IMR-90 (cell line): ENCODE measurements around the gene ASGR2. TPM values are rescaled to one million over a fixed set of nuclear protein-coding genes. Genes with fewer than 3 reads are reported as not detected.
"Not testable (repeated sequence)": the region's sequence is repeated elsewhere in the genome, so short reads cannot be mapped to it uniquely, and the experiment has no call there.

Experiments
- ATAC-seq: fragments of 200-7000 bp; cut with Tn5 transposase; 2 replicates; pipeline ENCODE4 v1.9.1; 2020; ENCODE audit warnings: low read depth, mild to moderate bottlenecking, moderate library complexity
- BruUV-seq: library from RNA; stranded (reverse); fragments of 400-500 nt; replicated peaks from 2 replicates; lab custom pipeline; 2021; lab: Mats Ljungman, UMichigan
- CTCF ChIA-PET: fragments of 300-600 bp; formaldehyde crosslinking; extraction: SDS; loops from one replicate; lab custom pipeline; 2021; ENCODE audit warnings: antibody characterized with exemption; lab: Yijun Ruan, JAX
- POLR2A ChIA-PET: fragments of 300-600 bp; sonication (Branson Sonifier 250); formaldehyde crosslinking; loops from one replicate; lab custom pipeline; 2022; ENCODE audit warnings: antibody characterized with exemption; ENCODE audit not compliant: unreplicated experiment; lab: Charles Lee
- DNase-seq: peaks from one replicate; pipeline ENCODE4 v3.0.0; 2013
- H2AFZ ChIP-seq: replicated peaks from 2 replicates; pipeline ENCODE3; 2013; ENCODE audit warnings: low read length, mild to moderate bottlenecking; ENCODE audit not compliant: poor library complexity
- H2AK5ac ChIP-seq: 2 replicates; pipeline ENCODE4 v1.6.1; 2013; ENCODE audit warnings: low read depth, low read length, inconsistent platforms
- H2AK9ac ChIP-seq: replicated peaks from 2 replicates; pipeline ENCODE3; 2013; ENCODE audit warnings: mild to moderate bottlenecking, low read depth, low read length, moderate library complexity; ENCODE audit not compliant: poor library complexity
- H2BK120ac ChIP-seq: 2 replicates; pipeline ENCODE4 v1.6.1; 2013; ENCODE audit warnings: low read depth, low read length, inconsistent platforms
- H2BK15ac ChIP-seq: 3 replicates; pipeline ENCODE4 v1.6.1; 2013; ENCODE audit warnings: low read depth, low read length, inconsistent platforms
- H2BK20ac ChIP-seq: 2 replicates; pipeline ENCODE4 v1.6.1; 2013; ENCODE audit warnings: low read depth, mild to moderate bottlenecking, inconsistent platforms, low read length, moderate library complexity
- H2BK5ac ChIP-seq: 2 replicates; pipeline ENCODE4 v1.6.1; 2013; ENCODE audit warnings: mild to moderate bottlenecking, low read depth, low read length, inconsistent platforms; ENCODE audit not compliant: poor library complexity, severe bottlenecking
- H3K14ac ChIP-seq: replicated peaks from 2 replicates; pipeline ENCODE4 v1.6.1; 2013; ENCODE audit warnings: low read depth, low read length, inconsistent platforms
- H3K18ac ChIP-seq: 2 replicates; pipeline ENCODE4 v1.6.1; 2013; ENCODE audit warnings: low read depth, low read length, control low read depth
- H3K23ac ChIP-seq: 2 replicates; pipeline ENCODE4 v1.6.1; 2013; ENCODE audit warnings: low read depth, low read length, inconsistent platforms
- H3K27ac ChIP-seq: 2 replicates; pipeline ENCODE4 v1.5.1; 2013; ENCODE audit warnings: mild to moderate bottlenecking, control low read depth, low read length; ENCODE audit not compliant: insufficient read depth
- H3K27me3 ChIP-seq: 2 replicates; pipeline ENCODE4 v1.6.1; 2013; ENCODE audit warnings: low read length; ENCODE audit not compliant: control insufficient read depth, insufficient read depth
- H3K36me3 ChIP-seq: 2 replicates; pipeline ENCODE4 v1.6.1; 2013; ENCODE audit warnings: low read length, mixed read lengths; ENCODE audit not compliant: control insufficient read depth, insufficient read depth
- H3K4ac ChIP-seq: 2 replicates; pipeline ENCODE4 v1.6.1; 2013; ENCODE audit warnings: low read depth, low read length, inconsistent platforms
- H3K4me1 ChIP-seq: 2 replicates; pipeline ENCODE4 v1.6.1; 2013; ENCODE audit warnings: low read length, mixed read lengths; ENCODE audit not compliant: control insufficient read depth, insufficient read depth
- H3K4me2 ChIP-seq: 2 replicates; pipeline ENCODE4 v1.6.1; 2013; ENCODE audit warnings: low read depth, mild to moderate bottlenecking, control low read depth, low read length, moderate library complexity
- H3K4me3 ChIP-seq: 2 replicates; pipeline ENCODE4 v1.5.1; 2013; ENCODE audit warnings: low read depth, mild to moderate bottlenecking, control low read depth, low read length, moderate library complexity; ENCODE audit not compliant: insufficient read depth
- H3K56ac ChIP-seq: 2 replicates; pipeline ENCODE4 v1.6.1; 2013; ENCODE audit warnings: low read length, inconsistent platforms; ENCODE audit not compliant: insufficient read depth; ENCODE audit errors: extremely low read depth
- H3K79me1 ChIP-seq, 2 experiments: 2 replicates each; pipeline ENCODE4 v1.6.1; 2013; ENCODE audit warnings: low read length in 2 of 2, inconsistent platforms in 1 of 2, low read depth in 1 of 2
- H3K9ac ChIP-seq: 2 replicates; pipeline ENCODE4 v1.6.1; 2013; ENCODE audit warnings: low read depth, low read length, control low read depth
- H3K9me1 ChIP-seq: 2 replicates; pipeline ENCODE4 v1.6.1; 2013; ENCODE audit warnings: low read length, inconsistent platforms; ENCODE audit not compliant: insufficient read depth
- H3K9me3 ChIP-seq: 2 replicates; pipeline ENCODE4 v1.6.1; 2013; ENCODE audit warnings: low read length; ENCODE audit not compliant: control insufficient read depth, insufficient read depth
- H4K20me1 ChIP-seq: 2 replicates; pipeline ENCODE4 v1.6.1; 2013; ENCODE audit warnings: low read length, inconsistent platforms; ENCODE audit not compliant: insufficient read depth
- H4K5ac ChIP-seq: 2 replicates; pipeline ENCODE4 v1.6.1; 2013; ENCODE audit warnings: mild to moderate bottlenecking, low read depth, low read length, control low read depth
- H4K8ac ChIP-seq, 2 experiments: 2 replicates each; pipeline ENCODE4 v1.6.1; 2013; ENCODE audit warnings: low read depth in 2 of 2, low read length in 2 of 2, control low read depth in 1 of 2, inconsistent platforms in 1 of 2
- H4K91ac ChIP-seq: 2 replicates; pipeline ENCODE4 v1.6.1; 2013; ENCODE audit warnings: low read depth, low read length, inconsistent platforms; ENCODE audit not compliant: insufficient read depth
- MXI1 ChIP-seq: IDR thresholded peaks from 2 replicates; pipeline ENCODE4 v1.6.1; 2012; ENCODE audit warnings: low read depth, mild to moderate bottlenecking, low read length, moderate library complexity, borderline replicate concordance
- NFE2L2 ChIP-seq: fragments of 150-350 bp; IDR thresholded peaks from 2 replicates; pipeline ENCODE4 v1.6.1; 2016; ENCODE audit warnings: low read depth, mild to moderate bottlenecking, low read length
- RCOR1 ChIP-seq: IDR thresholded peaks from 2 replicates; pipeline ENCODE4 v1.6.1; 2012; ENCODE audit warnings: mild to moderate bottlenecking, low read length, improper control_type of control experiment; ENCODE audit not compliant: insufficient replicate concordance
- RFX5 ChIP-seq: IDR thresholded peaks from 2 replicates; pipeline ENCODE4 v1.8.0; 2012; ENCODE audit warnings: low read depth, mild to moderate bottlenecking, low read length, moderate library complexity
- whole genome bisulfite sequencing, 2 experiments: methylation state at CpG; one replicate each; pipeline versions ENCODE4 v1.1.5 to v1.1.7; 2013; ENCODE audit warnings: missing lambda C conversion rate in 2 of 2; ENCODE audit not compliant: insufficient read length in 1 of 2; ENCODE audit errors: extremely low coverage in 2 of 2; 5-methylcytosine and 5-hydroxymethylcytosine counted together
- dilution Hi-C: fragments of 300-500 bp; cut with HindIII; formaldehyde crosslinking; loops from one replicate; pipeline ENCODE4 v1.14.3; 2018; ENCODE audit warnings: low sequenced_read_pairs; ENCODE audit not compliant: unreplicated experiment
- in situ Hi-C: fragments of 300-500 bp; cut with MboI; formaldehyde crosslinking; loops from 3 replicates; pipeline ENCODE4 v1.14.3; 2019; ENCODE audit warnings: low sequenced_read_pairs, inconsistent platforms, mixed read lengths
- intact Hi-C: fragments of 100-400 bp; cut with micrococcal nuclease; formaldehyde crosslinking; loops from 2 replicates; pipeline ENCODE4 v1.10.0; 2022
- polyA plus RNA-seq, 3 experiments: library from polyadenylated mRNA; depleted of rRNA; stranded (reverse); fragments of >200 nt; gene quantifications; 2 replicates each; pipeline ENCODE4 v1.2.3, GENCODE V29; 2012; ENCODE audit warnings: low replicate concordance in 1 of 3
- total RNA-seq: library from RNA; depleted of rRNA; stranded (reverse); fragments of >200 nt; gene quantifications from 2 replicates; pipeline ENCODE4 v1.2.3, GENCODE V29; 2012
- TF ChIP-seq, protein P1 (sequence below): conservative IDR thresholded peaks from 2 replicates; pipeline ENCODE4 v1.5.1; 2012; ENCODE audit warnings: mild to moderate bottlenecking, low read depth, low read length, improper control_type of control experiment

ASGR2 gene
- total and polyA plus RNA-seq, 2 of the 4 experiments (the other 2 are of a cell fraction) = not detected

DNA sequence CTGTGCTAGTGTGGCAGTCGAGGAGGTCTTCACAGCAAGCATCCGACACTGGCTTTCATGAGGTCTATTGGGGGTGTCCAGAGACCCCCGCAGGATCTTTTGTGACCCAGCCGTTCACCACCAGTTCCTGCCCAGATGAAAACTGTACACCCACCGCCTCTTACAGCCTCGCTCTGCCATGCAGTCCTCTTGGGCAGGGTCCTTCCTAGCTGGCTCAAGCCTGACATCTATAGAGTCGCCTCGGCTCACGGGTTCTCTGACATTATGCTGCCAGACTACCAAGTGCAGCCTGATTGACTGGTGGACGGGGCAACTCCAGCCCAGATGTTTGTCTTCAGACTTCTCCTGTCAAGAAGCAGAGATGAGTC is 20.0 kb downstream of the ASGR2 start:
- Histone ChIP-seq H2BK5ac (no peak overlapping the region), H3K23ac (no peak overlapping the region), H3K14ac (no peak overlapping the region), H2AK5ac (no peak overlapping the region), H4K8ac (no peak overlapping the region), H3K36me3 (no peaks in the 10 kb centered on the region), H3K27me3 (peaks cover 16% of the 10 kb centered on the region), H4K5ac (no peak overlapping the region), H2BK20ac (no peak overlapping the region), H3K4me1 (no peaks in the 10 kb centered on the region), H4K91ac (no peak overlapping the region), H3K79me1 (no peaks in the 10 kb centered on the region), H3K18ac (no peak overlapping the region), H3K9me1 (no peaks in the 10 kb centered on the region), H2AFZ (no peak overlapping the region), H2AK9ac (peak overlapping the region; percentile 28), H2BK120ac (no peak overlapping the region), H3K56ac (no peak overlapping the region), H3K9me3 (no peaks in the 10 kb centered on the region), H2BK15ac (no peak overlapping the region), H3K9ac (no peak overlapping the region), H3K4me2 (no peak overlapping the region), H3K4me3 (no peak overlapping the region), H3K4ac (no peak overlapping the region), H4K20me1 (no peaks in the 10 kb centered on the region), H3K27ac (no peak overlapping the region)
- TF ChIP-seq NFE2L2 = no peak
- no peak for TF ChIP-seq RCOR1
- no peak for TF ChIP-seq RFX5
- no peak for TF ChIP-seq MXI1
- TF ChIP-seq, protein P1, sequence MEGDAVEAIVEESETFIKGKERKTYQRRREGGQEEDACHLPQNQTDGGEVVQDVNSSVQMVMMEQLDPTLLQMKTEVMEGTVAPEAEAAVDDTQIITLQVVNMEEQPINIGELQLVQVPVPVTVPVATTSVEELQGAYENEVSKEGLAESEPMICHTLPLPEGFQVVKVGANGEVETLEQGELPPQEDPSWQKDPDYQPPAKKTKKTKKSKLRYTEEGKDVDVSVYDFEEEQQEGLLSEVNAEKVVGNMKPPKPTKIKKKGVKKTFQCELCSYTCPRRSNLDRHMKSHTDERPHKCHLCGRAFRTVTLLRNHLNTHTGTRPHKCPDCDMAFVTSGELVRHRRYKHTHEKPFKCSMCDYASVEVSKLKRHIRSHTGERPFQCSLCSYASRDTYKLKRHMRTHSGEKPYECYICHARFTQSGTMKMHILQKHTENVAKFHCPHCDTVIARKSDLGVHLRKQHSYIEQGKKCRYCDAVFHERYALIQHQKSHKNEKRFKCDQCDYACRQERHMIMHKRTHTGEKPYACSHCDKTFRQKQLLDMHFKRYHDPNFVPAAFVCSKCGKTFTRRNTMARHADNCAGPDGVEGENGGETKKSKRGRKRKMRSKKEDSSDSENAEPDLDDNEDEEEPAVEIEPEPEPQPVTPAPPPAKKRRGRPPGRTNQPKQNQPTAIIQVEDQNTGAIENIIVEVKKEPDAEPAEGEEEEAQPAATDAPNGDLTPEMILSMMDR = no peak
- 62% methylated on average over 8 of the region's 10 CpGs; no CpG with 5 or more reads in 1 of the 2 experiments for WGBS, 2 experiments
- CTCF ChIA-PET = no interaction called here
- DNase-seq = no peak
- dilution Hi-C loops = no loop called here
- ATAC-seq = no peak
- in situ Hi-C loops = no loop called here
- intact Hi-C loops = no loop called here
- POLR2A ChIA-PET = no interaction called here
- no TSS peak for BruUV-seq

DNA sequence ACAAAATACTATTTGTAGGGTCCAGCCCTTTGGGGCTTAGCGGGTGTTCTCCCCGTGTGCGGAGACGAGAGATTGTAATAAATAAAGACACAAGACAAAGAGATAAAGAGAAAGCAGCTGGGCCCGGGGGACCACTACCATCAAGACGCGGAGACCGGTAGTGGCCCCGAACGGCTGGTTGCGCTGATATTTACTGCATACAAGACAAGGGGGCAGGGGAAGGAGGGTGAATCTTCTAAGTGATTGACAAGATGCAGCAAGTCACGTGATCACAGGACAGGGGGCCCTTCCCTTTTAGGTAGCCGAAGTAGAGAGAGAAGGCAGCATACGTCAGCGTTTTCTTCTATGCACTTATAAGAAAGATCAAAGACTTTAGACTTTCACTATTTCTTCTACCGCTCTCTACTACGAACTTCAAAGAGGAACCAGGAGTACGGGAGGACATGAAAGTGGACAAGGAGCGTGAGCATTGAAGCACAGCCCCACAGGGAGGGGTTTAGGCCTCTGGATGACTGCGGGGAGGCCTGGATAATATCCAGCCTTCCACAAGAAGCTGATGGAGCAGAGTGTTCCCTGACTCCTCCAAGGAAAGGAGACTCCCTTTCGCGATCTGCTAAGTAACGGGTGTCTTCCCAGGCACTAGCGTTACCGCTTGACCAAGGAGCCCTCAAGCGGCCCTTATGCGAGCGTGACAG is 23.2 kb downstream of the ASGR2 start:
- dilution Hi-C loops, H2BK120ac ChIP-seq, in situ Hi-C loops, H3K9me3 ChIP-seq, H3K9ac ChIP-seq, BruUV-seq, H2AK9ac ChIP-seq, H3K27me3 ChIP-seq, H4K5ac ChIP-seq, H3K4me3 ChIP-seq, H3K79me1 ChIP-seq, H3K36me3 ChIP-seq, H4K91ac ChIP-seq, intact Hi-C loops, H3K56ac ChIP-seq, POLR2A ChIA-PET, H3K14ac ChIP-seq, H4K8ac ChIP-seq, H2BK5ac ChIP-seq, H3K4me1 ChIP-seq, H3K4ac ChIP-seq, H2AK5ac ChIP-seq, H3K18ac ChIP-seq, H2BK15ac ChIP-seq, H3K23ac ChIP-seq, H2BK20ac ChIP-seq, DNase-seq, H3K4me2 ChIP-seq, H3K9me1 ChIP-seq, H4K20me1 ChIP-seq, ATAC-seq, H3K27ac ChIP-seq, H2AFZ ChIP-seq: not testable (repeated sequence)
- no CpG with 5 or more reads among the region's 28 CpGs for WGBS, 2 experiments
- CTCF ChIA-PET = interaction anchor here (0.6 to 0.7 kb wide), 2 partner anchors 38 to 792 kb away, joined by 3 read pairs; no protein-coding TSS in a partner anchor
